HUES48 (cell line): ENCODE measurements around the gene PEA15.

Experiments used
- H3K27ac ChIP-seq: one replicate; pipeline ENCODE4 v1.7.0; 2013; ENCODE audit warnings: low read depth, low read length, inconsistent platforms
- H3K27me3 ChIP-seq: 2 replicates; pipeline ENCODE4 v1.6.1; 2013; ENCODE audit warnings: mild to moderate bottlenecking, low read length; ENCODE audit not compliant: control insufficient read depth, insufficient read depth
- H3K36me3 ChIP-seq: 2 replicates; pipeline ENCODE4 v1.6.1; 2013; ENCODE audit warnings: low read length; ENCODE audit not compliant: control insufficient read depth, insufficient read depth
- H3K4me1 ChIP-seq: 2 replicates; pipeline ENCODE4 v1.6.1; 2013; ENCODE audit warnings: mild to moderate bottlenecking, low read length; ENCODE audit not compliant: control insufficient read depth, insufficient read depth
- H3K4me3 ChIP-seq: 2 replicates; pipeline ENCODE4 v1.5.1; 2013; ENCODE audit warnings: mild to moderate bottlenecking, low read depth, low read length
- H3K9ac ChIP-seq: 2 replicates; pipeline ENCODE4 v1.6.1; 2013; ENCODE audit warnings: mild to moderate bottlenecking, low read depth, low read length, moderate library complexity
- H3K9me3 ChIP-seq: 2 replicates; pipeline ENCODE4 v1.6.1; 2013; ENCODE audit warnings: low read length; ENCODE audit not compliant: control insufficient read depth, insufficient read depth

The PEA15 gene

GRCh38 chr1:160178731-160179130 lies 26.5 kb upstream of the PEA15 start:
- no peaks in the 10 kb centered on the region; the same call in 1 of the 2 replicates for H3K27me3 ChIP-seq
- H3K27ac ChIP-seq = no peak overlapping the region
- H3K9ac ChIP-seq = no peak overlapping the region
- no peak overlapping the region for H3K4me3 ChIP-seq
- no peaks in the 10 kb centered on the region for H3K36me3 ChIP-seq
- H3K4me1 ChIP-seq = peaks cover 8% of the 10 kb centered on the region
- no peaks in the 10 kb centered on the region for H3K9me3 ChIP-seq

GRCh38 chr1:160179336-160179735 lies 25.8 kb upstream of the PEA15 start:
- Histone ChIP-seq H3K27ac (no peak overlapping the region), H3K36me3 (no peaks in the 10 kb centered on the region), H3K9me3 (no peaks in the 10 kb centered on the region), H3K27me3 (no peaks in the 10 kb centered on the region; the same call in 1 of the 2 replicates), H3K9ac (no peak overlapping the region), H3K4me3 (no peak overlapping the region), H3K4me1 (peaks cover 8% of the 10 kb centered on the region)

- Histone ChIP-seq H3K4me3 (no peak overlapping the region), H3K9me3 (no peaks in the 10 kb centered on the region), H3K27ac (no peak overlapping the region), H3K4me1 (0 out of 2 replicates have a peak, but pooled peaks cover 6% of the 10 kb centered on the region), H3K36me3 (no peaks in the 10 kb centered on the region), H3K9ac (no peak overlapping the region), H3K27me3 (no peaks in the 10 kb centered on the region)
Observed at GRCh38 chr1:160186246-160186645, 18.9 kb upstream of the PEA15 start.

GRCh38 chr1:160186729-160187128 lies 18.5 kb upstream of the PEA15 start:
- Histone ChIP-seq H3K4me1 (0 out of 2 replicates have a peak, but pooled peaks cover 6% of the 10 kb centered on the region), H3K4me3 (no peak overlapping the region), H3K27ac (no peak overlapping the region), H3K9me3 (no peaks in the 10 kb centered on the region), H3K36me3 (no peaks in the 10 kb centered on the region), H3K9ac (no peak overlapping the region), H3K27me3 (no peaks in the 10 kb centered on the region)

GRCh38 chr1:160187407-160187806 lies 17.8 kb upstream of the PEA15 start:
- Histone ChIP-seq H3K9ac (no peak overlapping the region), H3K27me3 (no peaks in the 10 kb centered on the region), H3K36me3 (no peaks in the 10 kb centered on the region), H3K9me3 (no peaks in the 10 kb centered on the region), H3K27ac (no peak overlapping the region), H3K4me1 (peaks cover 8% of the 10 kb centered on the region), H3K4me3 (no peak overlapping the region)

- Histone ChIP-seq H3K9ac (no peak overlapping the region), H3K36me3 (no peaks in the 10 kb centered on the region), H3K27me3 (no peaks in the 10 kb centered on the region), H3K4me1 (peaks cover 16% of the 10 kb centered on the region), H3K4me3 (no peak overlapping the region), H3K9me3 (no peaks in the 10 kb centered on the region), H3K27ac (no peak overlapping the region)
Observed at GRCh38 chr1:160188341-160188740, 16.8 kb upstream of the PEA15 start.

- Histone ChIP-seq H3K9me3 (no peaks in the 10 kb centered on the region), H3K36me3 (no peaks in the 10 kb centered on the region), H3K27me3 (no peaks in the 10 kb centered on the region), H3K4me1 (peaks cover 22% of the 10 kb centered on the region), H3K9ac (no peak within 1 kb of the TSS), H3K27ac (no peak within 1 kb of the TSS), H3K4me3 (no peak within 1 kb of the TSS)
Observed at GRCh38 chr1:160189649-160190625, 15.2 kb upstream of the PEA15 start, which contains the start of gene CASQ1. TSS of gene CASQ1 (plus strand) at chr1:160190575. CDS start at chr1:160190752, 177 bp downstream.

- Histone ChIP-seq H3K4me3 (no peak overlapping the region), H3K27ac (no peak overlapping the region), H3K9ac (no peak overlapping the region), H3K36me3 (no peaks in the 10 kb centered on the region), H3K9me3 (no peaks in the 10 kb centered on the region), H3K4me1 (peaks cover 22% of the 10 kb centered on the region), H3K27me3 (no peaks in the 10 kb centered on the region)
Observed at GRCh38 chr1:160191756-160192155, 13.4 kb upstream of the PEA15 start.

GRCh38 chr1:160192234-160192633 lies 12.9 kb upstream of the PEA15 start:
- no peak overlapping the region for H3K27ac ChIP-seq
- no peak overlapping the region for H3K4me3 ChIP-seq
- H3K9me3 ChIP-seq = no peaks in the 10 kb centered on the region
- no peak overlapping the region for H3K9ac ChIP-seq
- H3K4me1 ChIP-seq = peaks cover 22% of the 10 kb centered on the region
- H3K36me3 ChIP-seq = no peaks in the 10 kb centered on the region
- H3K27me3 ChIP-seq = no peaks in the 10 kb centered on the region

- Histone ChIP-seq H3K27me3 (no peaks in the 10 kb centered on the region), H3K4me1 (peaks cover 22% of the 10 kb centered on the region), H3K9me3 (no peaks in the 10 kb centered on the region), H3K36me3 (no peaks in the 10 kb centered on the region), H3K4me3 (no peak overlapping the region), H3K9ac (no peak overlapping the region), H3K27ac (peak overlapping the region; percentile 67)
Observed at GRCh38 chr1:160193091-160193819, 11.9 kb upstream of the PEA15 start.
